Vagina (tissue), 2 donors: ENCODE results near the gene KDM3A.

Experiments
- POLR2AphosphoS5 ChIP-seq, 2 donors: sonication (generic); formaldehyde crosslinking; IDR thresholded peaks; one replicate each; pipeline ENCODE4 v1.9.0; 2017; ENCODE audit warnings: antibody characterized with exemption in 2 of 2, mild to moderate bottlenecking in 2 of 2, low read depth in 1 of 2; ENCODE audit not compliant: insufficient read depth in 1 of 2
- TF ChIP-seq, protein P1 (sequence below), 3 experiments: fragments of 450-650 bp in 2 of 3; fragments of 200-600 bp in 1 of 3; sonication (generic) in 1 of 3; IDR thresholded peaks; one replicate each; pipeline ENCODE4 v1.5.1; 2017 to 2019; ENCODE audit warnings: antibody characterized with exemption in 3 of 3, mild to moderate bottlenecking in 2 of 3, moderate library complexity in 2 of 3

DNA sequence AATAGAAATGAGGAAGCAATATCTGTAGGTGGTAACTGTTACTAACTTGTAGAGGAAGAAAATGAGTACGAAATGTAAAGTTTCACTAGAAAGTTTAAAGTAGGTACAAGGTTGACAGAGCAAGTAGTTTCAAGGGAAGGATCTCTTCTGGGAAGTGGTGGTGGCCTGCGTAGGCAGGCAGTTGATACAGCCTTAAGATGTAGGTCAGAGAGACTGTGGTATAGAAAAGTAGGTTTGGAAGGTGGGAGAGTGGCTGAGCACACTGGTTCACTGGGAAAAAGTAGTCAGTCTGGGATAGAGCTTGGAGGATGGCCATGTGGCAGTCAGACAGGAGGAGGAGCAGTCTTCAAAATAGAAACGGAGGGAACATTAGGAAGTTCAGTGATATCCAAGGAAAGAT lies 23.5 kb downstream of the KDM3A start:
- TF ChIP-seq, protein P1, sequence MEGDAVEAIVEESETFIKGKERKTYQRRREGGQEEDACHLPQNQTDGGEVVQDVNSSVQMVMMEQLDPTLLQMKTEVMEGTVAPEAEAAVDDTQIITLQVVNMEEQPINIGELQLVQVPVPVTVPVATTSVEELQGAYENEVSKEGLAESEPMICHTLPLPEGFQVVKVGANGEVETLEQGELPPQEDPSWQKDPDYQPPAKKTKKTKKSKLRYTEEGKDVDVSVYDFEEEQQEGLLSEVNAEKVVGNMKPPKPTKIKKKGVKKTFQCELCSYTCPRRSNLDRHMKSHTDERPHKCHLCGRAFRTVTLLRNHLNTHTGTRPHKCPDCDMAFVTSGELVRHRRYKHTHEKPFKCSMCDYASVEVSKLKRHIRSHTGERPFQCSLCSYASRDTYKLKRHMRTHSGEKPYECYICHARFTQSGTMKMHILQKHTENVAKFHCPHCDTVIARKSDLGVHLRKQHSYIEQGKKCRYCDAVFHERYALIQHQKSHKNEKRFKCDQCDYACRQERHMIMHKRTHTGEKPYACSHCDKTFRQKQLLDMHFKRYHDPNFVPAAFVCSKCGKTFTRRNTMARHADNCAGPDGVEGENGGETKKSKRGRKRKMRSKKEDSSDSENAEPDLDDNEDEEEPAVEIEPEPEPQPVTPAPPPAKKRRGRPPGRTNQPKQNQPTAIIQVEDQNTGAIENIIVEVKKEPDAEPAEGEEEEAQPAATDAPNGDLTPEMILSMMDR (IDR thresholded peaks at IDR 0.05), result no peak
- no peak for TF ChIP-seq POLR2AphosphoS5 (IDR thresholded peaks at IDR 0.05; ENCODE audit: insufficient read depth in 1 of 2, low read depth in 1 of 2)
